Measurements from ENCODE around the gene RFX3.

Gene RFX3

GRCh38 chr9:3271157-3271556 lies 254.6 kb downstream of the RFX3 start:
- DNase-seq (ENCODE audit: low read depth) = no peak

DNA sequence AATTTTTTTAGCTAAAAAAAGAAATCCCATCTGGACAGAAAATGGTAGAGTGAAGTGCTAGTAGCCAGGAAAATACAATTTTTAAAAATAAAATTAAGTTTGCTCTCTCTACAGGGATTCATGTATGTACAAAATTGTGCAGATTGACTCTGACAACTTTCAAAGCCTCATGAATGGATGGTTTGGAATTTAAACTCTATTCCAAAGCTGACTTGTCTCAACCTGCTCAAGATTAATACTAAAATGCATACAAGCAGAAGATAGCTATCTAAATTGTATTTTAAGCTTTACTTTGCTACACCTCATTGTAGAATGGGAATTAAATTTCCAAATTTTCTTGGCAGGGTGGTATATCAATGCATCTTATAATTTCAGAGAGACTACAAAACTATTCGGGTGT lies 257.6 kb downstream of the RFX3 start:
- DNase-seq (ENCODE audit: low read depth) = no peak

- no peak for DNase-seq (ENCODE audit: low read depth)
Observed at GRCh38 chr9:3263698-3264097, 262.1 kb downstream of the RFX3 start.

DNA sequence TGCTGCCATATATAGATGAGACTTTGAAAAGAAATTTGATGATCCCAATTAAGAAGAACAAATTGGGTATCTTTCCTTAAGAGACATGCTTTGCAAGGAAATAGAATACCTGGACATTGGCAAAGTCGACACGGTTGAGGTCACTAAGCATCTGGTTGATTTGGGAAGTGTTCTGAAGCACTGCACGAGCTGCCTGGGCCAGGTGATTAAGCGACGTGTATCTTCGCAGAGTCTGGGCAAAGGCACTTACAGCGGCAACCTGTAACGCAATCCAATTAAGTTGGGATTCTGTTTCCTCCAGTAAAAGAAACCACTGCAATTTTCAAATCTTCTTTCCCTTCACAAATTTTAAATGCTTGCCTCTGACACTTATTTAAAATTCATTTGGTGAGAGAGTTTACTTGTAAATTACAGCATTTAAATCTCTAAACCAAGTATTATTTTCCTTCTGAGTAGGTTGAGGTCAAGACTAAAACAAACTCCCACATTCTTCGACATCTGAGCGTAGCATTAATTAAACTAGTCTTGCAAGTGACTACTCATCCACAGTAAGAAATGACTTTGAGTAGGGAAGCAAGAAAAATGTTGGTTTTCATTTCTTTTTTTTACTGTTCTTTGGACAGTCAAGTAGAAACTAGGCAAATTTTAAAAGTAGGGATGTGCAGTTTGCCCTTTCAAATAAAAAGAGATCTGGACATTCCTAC lies 262.8 kb downstream of the RFX3 start:
- DNase-seq (ENCODE audit: low read depth) = no peak

GRCh38 chr9:3261484-3261883 lies 264.3 kb downstream of the RFX3 start:
- DNase-seq (ENCODE audit: low read depth) = no peak

DNA sequence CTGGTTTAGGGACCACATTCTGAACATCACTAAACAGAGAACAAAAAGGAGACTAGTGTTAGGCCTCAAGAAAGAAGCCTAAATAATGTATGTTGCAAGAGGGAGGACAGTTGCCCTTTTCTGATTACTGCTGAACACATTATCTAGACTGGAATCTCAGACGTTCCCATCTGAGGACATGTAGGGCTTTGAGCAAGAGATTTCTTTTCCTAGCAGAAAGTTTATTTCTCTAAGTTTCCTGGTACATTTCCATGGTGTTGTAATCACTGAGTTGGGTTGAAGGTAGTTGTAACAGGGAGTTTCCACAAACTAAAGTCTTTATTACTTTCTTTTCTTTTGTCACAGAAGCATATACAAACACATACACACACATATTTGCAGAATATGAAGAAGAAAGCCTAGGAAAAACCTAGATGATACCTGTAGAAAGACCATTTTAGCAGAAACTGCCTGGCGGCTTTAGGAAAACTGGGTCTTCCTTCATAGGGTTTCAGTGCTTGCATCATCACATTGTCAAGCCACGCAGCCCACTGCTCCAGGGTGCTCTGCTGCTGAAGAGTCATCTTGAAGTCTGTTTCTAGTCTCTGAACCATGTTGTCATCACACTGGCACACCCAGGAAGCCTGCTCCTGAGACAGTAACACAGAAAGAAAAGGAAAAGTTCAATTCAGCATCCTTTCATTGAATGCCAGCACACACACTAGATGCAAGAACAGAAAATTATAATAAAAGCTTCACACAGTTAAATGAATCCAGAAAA lies 269.1 kb downstream of the RFX3 start:
- DNase-seq (ENCODE audit: low read depth) = no peak

GRCh38 chr9:3251309-3251708 lies 274.5 kb downstream of the RFX3 start:
- DNase-seq (ENCODE audit: low read depth) = no peak

- DNase-seq (ENCODE audit: low read depth) = no peak
Observed at GRCh38 chr9:3250741-3251140, 275.1 kb downstream of the RFX3 start.

- no peak for DNase-seq (ENCODE audit: low read depth)
Observed at GRCh38 chr9:3247211-3247610, 278.6 kb downstream of the RFX3 start.

GRCh38 chr9:3246241-3246640 lies 279.6 kb downstream of the RFX3 start:
- no peak for DNase-seq (ENCODE audit: low read depth)

GRCh38 chr9:3244963-3245653 lies 280.7 kb downstream of the RFX3 start:
- no peak for DNase-seq (ENCODE audit: low read depth)

DNA sequence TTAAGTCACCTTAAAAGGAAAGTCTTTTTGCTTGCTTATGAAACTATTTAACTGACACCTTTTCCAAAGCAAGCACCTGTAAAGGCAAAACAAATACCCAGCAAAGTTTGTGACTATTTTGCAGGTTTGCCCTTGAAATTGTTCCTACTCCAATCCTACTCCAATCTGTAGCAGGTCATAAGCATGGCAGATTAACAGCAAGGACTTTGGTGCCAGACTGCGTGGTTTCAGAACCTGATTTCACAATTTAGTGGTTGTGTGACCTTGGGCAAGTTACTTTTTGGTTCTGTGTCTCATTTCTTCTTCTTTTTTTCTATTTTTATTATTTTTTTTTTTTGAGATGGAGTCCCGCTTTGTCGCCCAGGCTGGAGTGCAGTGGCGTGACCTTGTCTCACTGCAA lies 282.1 kb downstream of the RFX3 start:
- DNase-seq (ENCODE audit: low read depth) = no peak

GRCh38 chr9:3241290-3241689 lies 284.5 kb downstream of the RFX3 start:
- DNase-seq (ENCODE audit: low read depth) = no peak

DNA sequence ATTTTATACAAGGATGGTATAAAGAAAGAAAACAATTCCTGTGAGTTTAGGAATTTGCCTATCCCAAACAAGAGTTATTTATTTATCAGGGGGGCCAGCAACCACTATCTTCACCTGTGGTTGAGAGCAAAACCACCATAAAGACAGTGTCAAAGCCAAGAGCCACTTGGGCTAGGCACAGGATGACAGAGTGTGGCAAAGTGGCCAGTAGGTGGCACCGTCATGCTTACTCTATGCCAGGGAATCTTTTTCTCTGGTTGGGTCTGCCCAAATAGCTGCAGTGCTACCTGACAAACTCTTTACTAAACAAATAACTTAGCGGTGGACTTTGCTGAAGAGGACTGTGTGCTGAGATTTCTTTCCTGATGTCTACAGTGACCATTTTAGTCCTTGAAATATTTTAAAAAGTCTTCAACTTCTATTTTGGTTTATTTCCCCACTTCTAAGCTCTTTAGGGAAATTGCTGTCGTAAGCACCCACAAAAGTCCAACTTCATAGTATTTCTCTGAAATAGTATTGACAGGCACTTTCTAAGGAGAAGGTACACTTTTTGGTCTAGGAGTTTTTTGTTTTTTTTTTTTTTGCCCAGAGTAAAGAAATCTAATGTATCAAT lies 285.0 kb downstream of the RFX3 start:
- peak; percentile 44 for DNase-seq (ENCODE audit: low read depth)

DNA sequence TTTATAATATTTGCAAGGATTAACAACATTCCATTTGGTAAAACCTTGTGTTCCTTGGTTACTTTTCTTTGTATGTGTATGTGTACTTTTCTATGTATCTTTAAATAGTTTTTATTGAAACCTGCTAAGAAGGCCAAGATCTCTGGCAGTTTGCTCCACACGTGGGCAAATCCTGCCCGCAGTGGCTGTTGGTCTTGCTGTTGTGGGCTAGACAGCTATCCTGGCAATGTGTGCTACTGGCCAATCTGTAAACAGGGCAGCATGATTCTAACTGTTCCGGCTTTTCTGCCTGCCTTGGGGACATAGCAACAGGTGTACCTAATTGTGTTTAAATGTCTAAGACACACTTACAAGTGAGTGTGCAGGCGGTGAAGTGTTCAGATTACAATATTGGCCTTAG lies 286.6 kb downstream of the RFX3 start:
- DNase-seq (ENCODE audit: low read depth) = no peak

- no peak for DNase-seq (ENCODE audit: low read depth)
Observed at GRCh38 chr9:3238236-3238635, 287.6 kb downstream of the RFX3 start.

GRCh38 chr9:3237121-3237520 lies 288.7 kb downstream of the RFX3 start:
- DNase-seq (ENCODE audit: low read depth) = no peak

GRCh38 chr9:3235497-3235896 lies 290.3 kb downstream of the RFX3 start:
- DNase-seq (ENCODE audit: low read depth) = no peak

DNA sequence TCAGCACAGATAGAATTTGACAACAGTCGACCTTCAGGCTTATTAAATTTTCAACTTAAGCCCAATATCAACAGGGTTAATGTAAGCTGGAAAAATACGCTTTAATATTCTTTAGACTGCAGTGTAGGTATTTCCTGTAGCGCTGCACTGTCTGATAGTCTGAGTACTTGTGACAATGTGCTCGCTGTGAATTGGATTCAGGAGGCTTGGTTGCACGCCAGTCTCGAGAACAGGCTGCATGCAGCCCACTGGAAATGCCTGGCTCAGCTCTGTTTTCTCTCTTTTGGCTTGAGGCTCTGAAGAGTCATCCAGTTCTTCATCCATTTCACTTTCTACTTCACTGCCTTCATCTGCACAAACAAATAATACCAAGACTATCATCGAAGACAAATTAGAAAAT lies 300.9 kb downstream of the RFX3 start:
- DNase-seq (ENCODE audit: low read depth) = no peak

GRCh38 chr9:3215658-3216057 lies 310.1 kb downstream of the RFX3 start:
- no peak for DNase-seq (ENCODE audit: low read depth)

DNA sequence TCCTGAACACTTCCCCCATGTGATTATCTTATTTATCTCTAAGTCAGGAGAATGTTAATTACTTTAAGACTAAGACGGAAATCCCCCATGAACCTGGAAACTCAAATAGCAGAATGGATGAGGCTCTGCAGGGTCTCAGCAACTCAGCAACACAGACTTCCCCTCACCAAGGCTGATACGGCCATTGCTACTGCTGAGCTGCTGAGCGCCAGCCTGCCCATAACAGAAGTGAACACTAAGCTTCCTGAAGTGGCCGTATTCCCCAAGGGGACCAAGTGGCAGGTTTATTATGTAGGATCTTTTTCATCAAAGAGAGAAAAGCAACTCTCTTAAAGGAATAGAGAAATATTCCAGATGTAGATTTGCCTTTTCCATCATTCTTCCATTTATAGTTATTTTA lies 311.1 kb downstream of the RFX3 start:
- no peak for DNase-seq (ENCODE audit: low read depth)

- no peak for DNase-seq (ENCODE audit: low read depth)
Observed at GRCh38 chr9:3205421-3206095, 320.2 kb downstream of the RFX3 start.
